ENCODE data around the gene PRKCH.

- TF ChIP-seq POLR2A (IDR thresholded peaks at IDR 0.05; ENCODE audit: low read depth, low read length) (no peak), POLR2AphosphoS5 (IDR thresholded peaks at IDR 0.05; ENCODE audit: low read depth, low read length) (no peak), TAF1 (IDR thresholded peaks at IDR 0.05; ENCODE audit: low read depth, low read length) (no peak), PAX5 (IDR thresholded peaks at IDR 0.05; ENCODE audit: insufficient read depth, low read length, severe bottlenecking) (no peak), SPI1 (IDR thresholded peaks at IDR 0.05; ENCODE audit: low read depth, low read length) (no peak), POU2F2 (IDR thresholded peaks at IDR 0.05; ENCODE audit: low read depth, low read length) (no peak)
Measured at GRCh38 chr14:61335671-61336275, 14.4 kb downstream of the PRKCH start.
